HG03159 (cell line): ENCODE data around the gene F3.

Experiments
- ATAC-seq: cut with Tn5 transposase; IDR thresholded peaks from one replicate; pipeline ENCODE4 v1.9.1; 2021; ENCODE audit warnings: mild to moderate bottlenecking, moderate library complexity; ENCODE audit not compliant: unreplicated experiment

Gene F3

GRCh38 chr1:94528826-94529225 is 12.7 kb downstream of the F3 start:
- ATAC-seq: no peak

- ATAC-seq: no peak
Measured at GRCh38 chr1:94528299-94528698, 13.3 kb downstream of the F3 start.

GRCh38 chr1:94527447-94528031 is 14.0 kb downstream of the F3 start:
- ATAC-seq: no peak

- ATAC-seq: no peak
Measured at GRCh38 chr1:94526152-94526980, 15.2 kb downstream of the F3 start.

GRCh38 chr1:94524531-94524930 is 17.0 kb downstream of the F3 start:
- no peak for ATAC-seq

- no peak for ATAC-seq
Measured at GRCh38 chr1:94522304-94522703, 19.3 kb downstream of the F3 start.

- no peak for ATAC-seq
Measured at GRCh38 chr1:94519351-94519750, 22.2 kb downstream of the F3 start.

- ATAC-seq: no peak
Measured at GRCh38 chr1:94515296-94515947, 26.1 kb downstream of the F3 start.

GRCh38 chr1:94514095-94514727 is 27.3 kb downstream of the F3 start:
- ATAC-seq: no peak

- no peak for ATAC-seq
Measured at GRCh38 chr1:94512816-94513215, 28.7 kb downstream of the F3 start.

- ATAC-seq: no peak
Measured at GRCh38 chr1:94504601-94505000, 37.0 kb downstream of the F3 start.

GRCh38 chr1:94503153-94503552 is 38.4 kb downstream of the F3 start:
- ATAC-seq: no peak

GRCh38 chr1:94501935-94502334 is 39.6 kb downstream of the F3 start:
- no peak for ATAC-seq

GRCh38 chr1:94501426-94501825 is 40.1 kb downstream of the F3 start:
- no peak for ATAC-seq

- ATAC-seq: no peak
Measured at GRCh38 chr1:94496076-94496755, 45.3 kb downstream of the F3 start.

GRCh38 chr1:94490556-94490955 is 51.0 kb downstream of the F3 start:
- no peak for ATAC-seq

- no peak for ATAC-seq
Measured at GRCh38 chr1:94486990-94487389, 54.6 kb downstream of the F3 start.

- peak; percentile 97 for ATAC-seq
Measured at GRCh38 chr1:94481473-94481933, 60.1 kb downstream of the F3 start.

- no peak for ATAC-seq
Measured at GRCh38 chr1:94479682-94480081, 61.9 kb downstream of the F3 start.
